Liver (tissue), 9 donors: ENCODE measurements around the gene ARID4B. TPM values are rescaled to one million over a fixed set of nuclear protein-coding genes. Genes with fewer than 3 reads are reported as not detected.

Experiments
- DNase-seq: peaks from one replicate; pipeline ENCODE4 v3.0.0-alpha.2; 2017; ENCODE audit warnings: low spot score
- H3K27ac ChIP-seq, 2 donors: one replicate each; pipeline ENCODE4 v1.7.0; 2013; ENCODE audit warnings: inconsistent platforms in 2 of 2, low read length in 2 of 2, control low read depth in 1 of 2, low read depth in 1 of 2, mild to moderate bottlenecking in 1 of 2
- H3K27me3 ChIP-seq, 4 donors: one replicate each; pipeline versions ENCODE4 v1.6.1 to v1.7.0; 2013; ENCODE audit warnings: low read length in 3 of 4, inconsistent platforms in 1 of 4, mild to moderate bottlenecking in 1 of 4, moderate library complexity in 1 of 4; ENCODE audit not compliant: control insufficient read depth in 4 of 4, insufficient read depth in 4 of 4
- H3K36me3 ChIP-seq, 4 donors: one replicate each; pipeline versions ENCODE4 v1.6.1 to v1.7.0; 2013; ENCODE audit warnings: low read length in 3 of 4, mild to moderate bottlenecking in 3 of 4, low read depth in 1 of 4, moderate library complexity in 1 of 4; ENCODE audit not compliant: control insufficient read depth in 4 of 4, insufficient read depth in 3 of 4
- H3K4me1 ChIP-seq, 4 donors: one replicate each; pipeline versions ENCODE4 v1.6.1 to v1.7.0; 2013; ENCODE audit warnings: low read length in 3 of 4, mild to moderate bottlenecking in 3 of 4, moderate library complexity in 1 of 4; ENCODE audit not compliant: control insufficient read depth in 4 of 4, insufficient read depth in 4 of 4
- H3K4me3 ChIP-seq, 3 donors: one replicate each; pipeline versions ENCODE4 v1.6.1 to v1.7.0; 2013; ENCODE audit warnings: low read length in 3 of 3, control low read depth in 1 of 3, low read depth in 1 of 3, mild to moderate bottlenecking in 1 of 3
- H3K9ac ChIP-seq, 2 donors: one replicate each; pipeline ENCODE4 v1.7.0; 2013; ENCODE audit warnings: low read length in 2 of 2, mild to moderate bottlenecking in 2 of 2, moderate library complexity in 2 of 2, control low read depth in 1 of 2, low read depth in 1 of 2
- H3K9me3 ChIP-seq, 4 donors: one replicate each; pipeline versions ENCODE4 v1.6.1 to v1.7.0; 2013; ENCODE audit warnings: low read length in 3 of 4; ENCODE audit not compliant: control insufficient read depth in 4 of 4
- ATF3 ChIP-seq: IDR thresholded peaks from 2 replicates; pipeline ENCODE4 v1.6.1; 2016; ENCODE audit warnings: antibody characterized with exemption
- CTCF ChIP-seq: fragments of 150-350 bp; IDR thresholded peaks from 2 replicates; pipeline ENCODE4 v1.5.1; 2017; ENCODE audit warnings: improper control_type of control experiment, low read depth, low read length; ENCODE audit not compliant: missing input control
- EGR1 ChIP-seq, 2 donors: IDR thresholded peaks; 2 replicates each; pipeline ENCODE4 v1.6.1; 2016 to 2018; ENCODE audit warnings: antibody characterized with exemption in 2 of 2, low read depth in 2 of 2
- FOXA1 ChIP-seq: IDR thresholded peaks from 2 replicates; pipeline ENCODE4 v1.6.1; 2016; ENCODE audit warnings: antibody characterized with exemption
- FOXA2 ChIP-seq: IDR thresholded peaks from 2 replicates; pipeline ENCODE4 v1.6.1; 2016; ENCODE audit warnings: antibody characterized with exemption
- GABPA ChIP-seq, 2 donors: IDR thresholded peaks in 1 of 2; conservative IDR thresholded peaks in 1 of 2; 2 replicates each; pipeline ENCODE4 v1.6.1; 2016; ENCODE audit warnings: antibody characterized with exemption in 2 of 2, mild to moderate bottlenecking in 1 of 2, moderate library complexity in 1 of 2
- HNF4A ChIP-seq, 2 donors: conservative IDR thresholded peaks; 2 replicates each; pipeline ENCODE4 v1.6.1; 2016; ENCODE audit warnings: antibody characterized with exemption in 2 of 2, mild to moderate bottlenecking in 2 of 2
- HNF4G ChIP-seq: IDR thresholded peaks from 2 replicates; pipeline ENCODE4 v1.6.1; 2016; ENCODE audit warnings: antibody characterized with exemption
- JUND ChIP-seq, 2 donors: IDR thresholded peaks; 2 replicates each; pipeline ENCODE4 v1.6.1; 2016; ENCODE audit warnings: antibody characterized with exemption in 2 of 2
- MAX ChIP-seq: IDR thresholded peaks from 2 replicates; pipeline ENCODE4 v1.6.1; 2016; ENCODE audit warnings: antibody characterized with exemption
- NR2F2 ChIP-seq: IDR thresholded peaks from 2 replicates; pipeline ENCODE4 v1.6.1; 2016; ENCODE audit warnings: antibody characterized with exemption
- RAD21 ChIP-seq, 2 donors: IDR thresholded peaks; 2 replicates each; pipeline ENCODE4 v1.6.1; 2016; ENCODE audit warnings: antibody characterized with exemption in 2 of 2, mild to moderate bottlenecking in 2 of 2
- REST ChIP-seq: IDR thresholded peaks from 2 replicates; pipeline ENCODE4 v1.6.1; 2016; ENCODE audit warnings: antibody characterized with exemption, mild to moderate bottlenecking
- RXRA ChIP-seq, 2 donors: IDR thresholded peaks; 2 replicates each; pipeline ENCODE4 v1.6.1; 2017 to 2018; ENCODE audit warnings: antibody characterized with exemption in 2 of 2, mild to moderate bottlenecking in 1 of 2
- SP1 ChIP-seq: IDR thresholded peaks from 2 replicates; pipeline ENCODE4 v1.6.1; 2018; ENCODE audit warnings: antibody characterized with exemption, mild to moderate bottlenecking
- TAF1 ChIP-seq: conservative IDR thresholded peaks from 2 replicates; pipeline ENCODE4 v1.6.1; 2016; ENCODE audit warnings: antibody characterized with exemption, mild to moderate bottlenecking
- YY1 ChIP-seq: IDR thresholded peaks from 2 replicates; pipeline ENCODE4 v1.6.1; 2016; ENCODE audit warnings: antibody characterized with exemption, mild to moderate bottlenecking
- ZBTB33 ChIP-seq: IDR thresholded peaks from 2 replicates; pipeline ENCODE4 v1.6.1; 2016; ENCODE audit warnings: antibody characterized with exemption
- WGBS: extraction: QIAGEN DNeasy Blood & Tissue Kit; methylation state at CpG from one replicate; pipeline ENCODE4 v1.1.7; 2013; 5-methylcytosine and 5-hydroxymethylcytosine counted together
- polyA plus RNA-seq, 2 donors: library from polyadenylated mRNA; stranded (reverse) in 1 of 2; unstranded in 1 of 2; fragments of 200-250 nt in 1 of 2; fragments of >200 nt in 1 of 2; fragmentation: Nextera tagmentation in 1 of 2; extraction: Ambion mirVana in 1 of 2; gene quantifications; one replicate each; pipeline versions ENCODE4 v1.2.1 to v1.2.3, GENCODE V29; 2013 to 2015
- total RNA-seq, 2 donors: library from RNA; depleted of rRNA; stranded (reverse); fragments of >200 nt; gene quantifications; one replicate each; pipeline ENCODE4 v1.2.3, GENCODE V29; 2014
- donor health status: healthy.
- donor health status: healthy.
- donor health status: healthy.
- donor health status: healthy.
- donor health status: healthy.

Gene ARID4B
- total and polyA plus RNA-seq, 4 donors = 4.2 to 27.3 (median 21.3) TPM

- H3K27ac ChIP-seq = no peak overlapping the region
- TF ChIP-seq RAD21 (IDR thresholded peaks at IDR 0.05) = no peak
- TF ChIP-seq HNF4G = no peak
- TF ChIP-seq REST = no peak
- TF ChIP-seq EGR1 (IDR thresholded peaks at IDR 0.05; ENCODE audit: low read depth in 2 of 2) = no peak
- TF ChIP-seq GABPA (IDR thresholded peaks at IDR 0.05 in 1 of 2, conservative IDR thresholded peaks at IDR 0.05 in 1 of 2) = no peak
- TF ChIP-seq TAF1 = no peak
- TF ChIP-seq ZBTB33 = no peak
- no peak for TF ChIP-seq RXRA (IDR thresholded peaks at IDR 0.05)
- TF ChIP-seq JUND (IDR thresholded peaks at IDR 0.05) = no peak
- no peak for TF ChIP-seq FOXA1
- TF ChIP-seq YY1 = no peak
- no peak for TF ChIP-seq SP1
- no peak for TF ChIP-seq MAX
- no peak for TF ChIP-seq HNF4A (conservative IDR thresholded peaks at IDR 0.05)
- no peak for TF ChIP-seq ATF3
- TF ChIP-seq FOXA2 = no peak
- no peak for TF ChIP-seq CTCF
- TF ChIP-seq NR2F2 = no peak
- WGBS = 93% methylated on average over 5 of the region's 5 CpGs
- DNase-seq = no peak
- H3K36me3 ChIP-seq = no peaks in the 10 kb centered on the region
- no peak overlapping the region for H3K4me3 ChIP-seq
- peaks cover 0 to 4% (median 3%) of the 10 kb centered on the region in 4 donors for H3K4me1 ChIP-seq
- H3K9ac ChIP-seq = no peak overlapping the region
- H3K9me3 ChIP-seq = no peaks in the 10 kb centered on the region
- H3K27me3 ChIP-seq = no peaks in the 10 kb centered on the region
Measured at GRCh38 chr1:235278915-235279292, 49.1 kb downstream of the ARID4B start.
